Colon (tissue), 2 donors: Measurements from ENCODE around the gene KRT6A.
"Not testable (repeated sequence)": the region's sequence is repeated elsewhere in the genome, so short reads cannot be mapped to it uniquely, and the experiment has no call there.

Source experiments
- FAIRE-seq: peaks from 2 replicates; lab custom pipeline; 2012; peaks lifted over from hg19 to GRCh38; lab: Jason Lieb, UNC
- donor health status: control.
- donor health status: control.

KRT6A gene

DNA sequence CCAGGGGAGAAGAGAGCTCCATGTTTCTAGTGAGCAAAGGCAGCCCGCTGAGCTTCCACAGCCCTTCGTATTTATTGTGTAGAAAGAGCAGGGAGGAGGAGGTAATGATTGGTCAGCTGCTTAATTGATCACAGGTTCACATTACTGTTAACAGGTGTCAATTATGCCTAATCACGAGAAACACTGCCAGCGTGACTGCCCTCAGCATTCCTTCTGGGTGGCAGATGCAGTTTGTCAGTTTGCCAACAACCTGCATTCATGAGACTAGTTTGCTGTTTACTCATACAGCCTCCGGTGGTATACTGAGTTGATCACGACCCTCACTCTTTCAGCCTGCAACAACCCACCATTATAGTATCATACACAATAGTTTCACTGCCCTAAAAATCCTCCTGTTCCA, 7.5 kb upstream of the KRT6A start:
- not testable (repeated sequence) for FAIRE-seq

GRCh38 chr12:52499806-52500560, 6.9 kb upstream of the KRT6A start:
- FAIRE-seq: no peak

DNA sequence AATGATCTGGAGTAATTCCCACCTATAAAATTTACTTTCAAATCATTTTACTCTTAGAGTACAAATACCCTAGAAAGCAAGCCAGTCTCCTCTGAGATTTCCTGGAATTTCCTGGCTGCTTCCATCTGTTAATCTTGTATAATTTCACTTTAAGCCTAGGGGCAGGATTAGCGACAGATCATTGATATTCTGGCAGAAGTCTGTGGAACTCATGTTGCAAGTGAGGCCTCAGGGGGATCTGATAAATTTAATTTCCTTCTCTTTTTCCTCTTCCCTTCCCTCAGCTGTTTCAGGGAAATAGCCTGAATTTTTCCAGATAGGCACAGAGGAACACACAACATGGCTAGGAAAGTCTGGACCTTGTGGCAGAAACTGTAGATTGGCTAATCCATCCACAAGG, 5.9 kb upstream of the KRT6A start:
- FAIRE-seq: no peak

- FAIRE-seq: no peak
These were observed 4.9 kb upstream of the KRT6A start for GRCh38 chr12:52497975-52498374.

DNA sequence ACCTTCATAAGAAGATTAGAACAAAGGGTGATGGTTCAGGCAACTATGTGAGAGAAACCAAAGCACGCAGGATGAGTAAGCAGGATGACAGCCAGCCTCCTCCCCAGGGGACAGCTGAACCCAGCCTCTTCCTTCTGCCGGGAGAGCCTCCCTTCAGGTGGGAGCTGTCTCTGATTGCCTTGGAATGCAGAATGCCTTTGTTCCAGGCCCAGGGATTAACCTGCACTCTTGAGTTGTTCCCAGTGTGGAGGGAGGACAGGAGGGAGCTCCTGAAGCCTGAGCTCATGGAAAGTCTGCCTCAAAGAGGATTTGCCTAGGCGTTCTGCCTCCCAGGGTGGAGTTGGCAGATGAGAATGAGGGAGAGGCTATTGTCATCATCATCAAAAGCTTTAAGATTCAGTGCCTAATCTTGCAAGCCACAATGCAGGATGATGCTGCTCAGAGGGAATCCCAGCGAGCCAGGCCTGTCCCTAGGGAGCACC, 3.6 kb upstream of the KRT6A start:
- no peak for FAIRE-seq

GRCh38 chr12:52496054-52496453, 3.0 kb upstream of the KRT6A start:
- FAIRE-seq: no peak

DNA sequence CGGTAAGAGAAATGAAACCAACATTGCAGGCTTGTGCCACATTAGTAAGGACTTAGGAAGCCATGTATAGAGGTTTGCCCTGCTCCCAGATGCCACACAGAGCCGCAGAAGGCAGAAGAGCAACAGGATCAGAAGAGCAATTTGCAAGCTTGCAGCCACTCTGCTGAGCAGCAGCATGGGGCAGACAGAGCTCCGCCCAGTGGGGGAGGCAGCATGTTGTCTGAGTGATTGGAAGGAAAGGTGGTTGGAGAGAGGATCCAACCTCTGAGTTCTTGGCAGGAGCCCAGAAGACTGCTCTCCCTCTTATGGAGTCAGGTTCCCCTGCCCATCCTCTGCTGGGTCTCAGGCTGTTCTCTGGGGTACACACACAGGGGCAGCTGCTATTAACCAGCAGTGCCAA, 2.3 kb upstream of the KRT6A start:
- no peak for FAIRE-seq

DNA sequence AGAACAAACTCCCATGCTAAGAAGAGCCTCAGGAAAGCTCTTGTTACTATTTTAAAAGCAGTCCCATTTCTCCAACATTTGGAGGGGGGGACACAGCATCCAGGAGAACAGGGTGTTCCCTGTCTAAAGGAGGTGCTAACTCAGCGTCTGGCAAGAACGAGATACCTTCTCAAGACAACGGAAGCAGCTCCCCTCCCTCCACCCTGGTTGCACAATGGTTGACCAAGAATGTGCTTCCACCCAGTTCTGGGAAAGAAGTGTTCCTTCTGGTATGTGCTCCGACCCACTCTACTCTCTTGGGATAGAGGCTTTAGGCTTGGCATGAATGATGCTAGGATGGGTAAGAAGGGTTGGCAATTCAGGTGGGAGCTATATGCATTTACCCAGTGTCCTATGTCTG, 1.5 kb upstream of the KRT6A start:
- no peak for FAIRE-seq

DNA sequence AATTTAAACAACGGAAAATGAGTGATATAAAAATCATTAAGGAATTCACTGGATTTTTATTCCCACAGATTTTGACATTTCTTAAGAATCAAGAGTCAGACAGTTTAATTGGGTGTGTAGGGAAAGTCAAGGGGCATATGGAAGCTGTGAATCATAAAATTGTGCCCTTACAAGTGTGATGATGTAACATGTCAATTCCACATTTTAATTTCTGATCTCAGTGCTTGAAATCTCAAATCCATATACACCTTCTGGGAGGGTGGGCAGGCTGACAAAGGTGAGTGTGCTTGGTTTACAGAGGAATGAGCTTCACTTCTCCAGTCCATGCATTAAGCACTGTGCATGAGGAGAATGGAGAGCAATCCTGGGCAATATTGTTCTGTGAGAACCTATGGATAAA, 1.0 kb upstream of the KRT6A start:
- FAIRE-seq: no peak

- FAIRE-seq: not testable (repeated sequence)
These were observed 652 bp downstream of the KRT6A start for GRCh38 chr12:52492405-52492804.

DNA sequence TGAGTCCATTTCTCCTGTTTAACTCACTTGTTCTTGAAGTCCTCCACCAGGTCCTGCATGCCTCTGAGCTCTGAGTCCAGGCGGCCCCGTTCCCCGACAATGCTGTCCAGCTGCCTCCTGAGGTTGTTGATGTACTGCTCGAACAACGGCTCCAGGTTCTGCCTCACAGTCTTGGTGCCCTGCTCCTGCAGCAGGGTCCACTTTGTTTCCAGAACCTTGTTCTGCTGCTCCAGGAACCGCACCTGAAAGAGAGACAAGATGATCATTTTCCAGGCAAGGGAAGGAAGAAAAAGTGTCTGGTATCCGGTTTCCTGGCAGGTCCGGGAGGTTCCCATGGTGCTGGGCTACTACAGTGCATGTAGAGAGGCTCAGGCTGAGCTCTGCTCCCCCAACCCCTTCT, 1.6 kb downstream of the KRT6A start:
- not testable (repeated sequence) for FAIRE-seq

- FAIRE-seq: no peak
These were observed 4.3 kb downstream of the KRT6A start for GRCh38 chr12:52488736-52489135.

- not testable (repeated sequence) for FAIRE-seq
These were observed 5.2 kb downstream of the KRT6A start for GRCh38 chr12:52487744-52488443.

- no peak for FAIRE-seq
These were observed 5.8 kb downstream of the KRT6A start for GRCh38 chr12:52487211-52487610.

GRCh38 chr12:52486166-52487105, 6.6 kb downstream of the KRT6A start:
- FAIRE-seq: no peak

GRCh38 chr12:52480073-52480472, 13.0 kb downstream of the KRT6A start:
- FAIRE-seq: no peak

- no peak for FAIRE-seq
These were observed 15.4 kb downstream of the KRT6A start for GRCh38 chr12:52477651-52478050.

- no peak for FAIRE-seq
These were observed 18.8 kb downstream of the KRT6A start for GRCh38 chr12:52474212-52474611.

DNA sequence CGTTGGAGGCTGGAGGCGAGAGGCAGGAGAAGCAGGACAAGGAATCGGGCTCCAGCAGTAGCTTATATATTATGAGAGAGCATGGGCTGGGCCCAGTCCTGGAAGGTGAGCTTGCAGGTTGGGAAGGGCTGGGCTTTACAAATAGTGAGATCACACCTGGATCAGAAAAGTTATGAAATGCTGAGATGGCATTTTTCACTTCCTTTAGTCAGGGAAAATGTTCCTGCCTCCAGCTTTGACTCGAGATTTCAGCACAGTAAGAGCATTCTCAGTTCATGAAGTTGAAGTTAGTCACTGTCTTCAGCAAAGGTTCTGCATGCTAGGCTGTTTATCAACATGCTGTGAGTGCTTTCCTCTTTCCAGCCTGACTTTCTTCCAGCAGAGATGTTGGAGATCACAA, 19.3 kb downstream of the KRT6A start, which contains the start of gene KRT6C:
TSS of gene KRT6C (minus strand) at position 38 of the 400 bp plus-strand sequence. CDS start 68 bp downstream, outside the sequence.
- no peak for FAIRE-seq

DNA sequence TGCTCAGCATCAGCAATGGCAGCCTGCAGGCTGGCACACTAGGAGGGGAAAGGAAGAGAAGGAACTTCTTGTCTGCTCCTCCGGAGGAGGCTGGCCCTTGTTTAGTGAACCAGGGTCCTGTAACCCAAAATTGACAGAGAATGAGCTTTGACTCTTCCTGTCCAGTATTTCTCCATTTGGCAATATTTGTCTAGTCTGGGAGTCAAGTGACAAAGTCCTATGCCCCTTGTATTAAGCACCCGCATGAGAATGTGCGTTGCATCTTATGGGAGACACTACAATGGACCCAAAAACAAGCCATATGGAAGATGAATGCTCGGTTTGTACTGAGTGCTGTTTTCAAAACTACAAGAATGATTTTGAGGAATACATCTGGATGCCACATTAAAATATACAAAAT, 23.2 kb downstream of the KRT6A start:
- no peak for FAIRE-seq

DNA sequence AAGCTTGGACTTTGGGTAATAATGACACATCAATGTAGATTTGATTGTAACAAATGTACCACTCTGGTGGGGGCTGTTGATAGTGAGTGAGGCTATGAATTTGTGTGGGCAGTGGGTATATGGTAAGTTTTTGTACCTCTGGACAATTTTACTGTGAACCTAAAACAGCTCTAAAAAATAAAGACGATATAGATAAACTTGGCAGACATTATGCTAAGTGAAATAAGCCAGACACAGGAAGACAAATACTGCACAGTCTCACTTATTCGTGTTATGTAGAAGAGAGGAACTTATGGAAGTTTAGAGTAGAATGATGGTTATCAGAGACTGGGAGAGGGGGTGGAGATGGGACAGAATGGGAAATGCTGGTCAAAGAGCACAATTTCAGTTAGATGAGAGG, 28.2 kb downstream of the KRT6A start:
- no peak for FAIRE-seq

- FAIRE-seq: no peak
These were observed 31.4 kb downstream of the KRT6A start for GRCh38 chr12:52461693-52462092.
